DMS153 treated with DMSO at 0.1 percent for 48 hours (cell line): ENCODE results near the gene ERBB4.
"Not testable (repeated sequence)": the region's sequence is repeated elsewhere in the genome, so short reads cannot be mapped to it uniquely, and the experiment has no call there.

Source experiments
- DNase-seq: peaks from one replicate; lab custom pipeline; 2025; ENCODE audit not compliant: unreplicated experiment; lab: John Stamatoyannopoulos, UW

The ERBB4 gene

GRCh38 chr2:211755187-211755586 is 783.4 kb downstream of the ERBB4 start:
- no peak for DNase-seq

GRCh38 chr2:211751848-211752247 is 786.8 kb downstream of the ERBB4 start:
- no peak for DNase-seq

DNA sequence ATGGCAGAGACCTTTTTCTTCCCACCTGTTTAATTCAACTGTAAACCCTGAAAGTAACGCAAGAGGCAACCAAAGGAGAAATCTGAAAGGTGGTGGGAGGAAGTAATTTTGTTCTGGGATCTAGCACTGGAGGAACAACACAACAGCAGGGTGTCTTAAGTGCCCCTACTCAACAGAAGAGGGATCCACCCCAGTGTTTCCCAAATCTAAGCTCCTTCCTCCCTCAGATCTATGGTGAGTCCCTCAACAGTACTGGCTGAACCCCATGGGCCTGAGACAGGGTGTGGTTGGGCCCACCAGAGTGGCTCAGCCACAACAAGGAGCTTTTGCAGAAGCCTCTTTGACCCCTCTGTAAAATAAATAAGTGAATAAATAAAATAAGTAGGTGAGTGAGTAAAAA is 790.3 kb downstream of the ERBB4 start:
- DNase-seq, result no peak

- peak; percentile 49 for DNase-seq
These were observed 793.1 kb downstream of the ERBB4 start for GRCh38 chr2:211745295-211746097.

DNA sequence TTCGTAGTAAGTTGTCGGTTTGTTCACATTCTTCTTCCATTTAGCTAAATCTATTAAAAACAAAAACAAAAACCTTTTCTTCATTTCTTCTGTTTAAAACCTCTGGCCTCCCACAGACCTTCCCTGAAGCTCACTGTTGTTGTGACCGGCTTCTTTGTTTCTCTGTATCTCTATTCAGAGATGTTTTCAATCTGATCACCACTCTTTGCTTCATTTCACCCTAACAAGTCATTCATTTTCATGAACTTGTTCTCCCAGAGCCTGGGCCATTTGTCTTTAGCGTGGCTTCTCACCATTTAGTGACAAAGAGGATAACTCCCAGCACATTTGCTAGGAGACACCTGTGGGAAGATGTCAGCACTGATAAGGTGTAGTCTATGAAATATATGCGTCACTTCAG is 794.2 kb downstream of the ERBB4 start:
- no peak for DNase-seq

DNA sequence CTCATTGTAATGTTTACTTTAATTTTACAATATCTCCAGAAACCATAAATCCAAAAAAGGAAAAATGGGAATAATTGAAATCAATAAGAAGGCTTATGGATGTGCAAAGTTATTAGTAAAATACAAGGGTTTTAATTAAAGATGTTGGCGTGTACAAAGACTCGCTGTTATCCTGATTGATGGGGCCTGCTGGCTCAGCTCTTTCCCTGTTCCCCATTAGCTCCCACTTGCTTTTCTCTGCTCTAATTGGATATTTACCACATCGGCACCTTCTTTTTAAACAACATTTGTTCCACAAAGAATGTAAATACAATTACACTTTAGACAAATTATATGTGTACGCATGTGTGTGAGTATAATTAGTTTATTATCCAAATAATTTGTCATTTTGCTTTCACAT is 796.6 kb downstream of the ERBB4 start:
- no peak for DNase-seq

- DNase-seq, result no peak
These were observed 801.3 kb downstream of the ERBB4 start for GRCh38 chr2:211737282-211737681.

GRCh38 chr2:211730215-211730614 is 808.4 kb downstream of the ERBB4 start:
- DNase-seq, result no peak

DNA sequence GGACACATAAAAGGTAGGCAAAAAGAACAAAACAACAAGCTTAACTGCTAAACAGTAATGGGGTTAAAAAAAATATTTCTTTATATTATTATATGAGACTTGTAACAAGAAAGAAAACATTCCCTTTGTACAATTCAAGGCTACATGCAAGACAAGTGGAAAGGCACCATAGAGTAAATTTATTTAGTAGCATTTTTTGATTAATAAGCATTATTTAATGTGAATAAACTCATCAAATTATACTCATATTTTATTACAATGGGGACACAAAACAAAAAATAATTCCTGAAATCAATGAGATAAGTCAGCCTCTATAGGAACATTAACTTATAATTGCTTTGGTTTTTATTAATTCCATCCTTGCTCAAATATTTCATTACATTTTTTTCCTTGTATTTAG is 809.2 kb downstream of the ERBB4 start:
- DNase-seq, result no peak

DNA sequence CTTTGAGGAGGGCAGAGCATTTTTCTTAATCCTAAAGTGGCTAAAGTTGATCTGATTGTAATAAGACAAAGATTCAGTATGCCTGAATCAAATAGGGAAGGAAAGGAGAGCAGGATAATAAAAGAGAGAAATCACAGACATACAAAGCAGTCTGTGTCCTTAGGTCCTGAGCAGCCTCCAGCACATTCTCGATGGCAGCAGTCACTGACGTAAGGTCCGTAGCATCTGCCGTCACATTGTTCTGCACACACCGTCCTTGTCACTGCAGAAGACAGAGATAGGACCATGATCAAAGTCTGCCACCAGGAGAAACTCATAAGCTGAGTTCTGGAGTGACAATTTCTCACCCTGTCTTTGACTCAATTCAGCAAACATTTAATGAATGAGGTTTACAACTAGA is 813.7 kb downstream of the ERBB4 start:
- no peak for DNase-seq

- no peak for DNase-seq
These were observed 815.2 kb downstream of the ERBB4 start for GRCh38 chr2:211723398-211723797.

GRCh38 chr2:211722928-211723327 is 815.7 kb downstream of the ERBB4 start:
- DNase-seq, result no peak

DNA sequence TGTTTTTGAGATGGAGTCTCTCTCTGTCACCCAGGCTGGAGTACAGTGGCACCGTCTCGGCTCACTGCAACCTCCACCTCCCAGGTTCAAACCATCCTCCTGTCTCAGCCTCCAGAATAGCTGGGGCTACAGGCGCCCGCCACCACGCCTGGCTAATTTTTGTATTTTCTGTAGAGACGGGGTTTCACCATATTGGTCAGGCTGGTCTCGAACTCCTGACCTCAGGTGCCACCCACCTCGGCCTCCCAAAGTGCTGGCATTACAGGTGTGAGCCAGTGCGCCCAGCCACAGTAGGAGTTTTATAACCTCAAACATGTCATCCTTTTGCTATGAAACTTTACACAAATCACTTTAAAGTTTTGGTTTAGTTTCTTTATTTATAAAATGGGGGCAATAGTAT is 816.7 kb downstream of the ERBB4 start:
- not testable (repeated sequence) for DNase-seq

DNA sequence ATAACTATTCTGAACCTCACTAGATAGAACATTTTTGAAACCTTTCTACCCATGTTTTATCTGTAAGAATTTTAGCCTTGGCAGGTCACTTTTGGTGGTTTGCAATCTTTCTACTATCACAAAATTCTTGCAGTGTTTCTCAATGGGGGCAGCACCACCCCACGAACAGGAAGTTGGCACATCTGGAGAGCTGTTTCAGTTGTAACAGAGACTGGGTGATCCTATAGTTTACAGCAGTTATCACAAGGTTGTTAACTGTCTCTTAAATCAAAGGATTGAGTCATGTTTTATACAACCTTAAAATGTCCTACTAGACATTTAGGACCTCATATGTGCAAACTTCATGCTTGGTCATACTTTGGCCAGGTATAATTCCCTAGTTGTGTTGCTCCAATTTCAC is 829.2 kb downstream of the ERBB4 start:
- DNase-seq, result no peak

- no peak for DNase-seq
These were observed 845.9 kb downstream of the ERBB4 start for GRCh38 chr2:211692689-211693088.

- DNase-seq, result no peak
These were observed 847.9 kb downstream of the ERBB4 start for GRCh38 chr2:211690736-211691135.

- DNase-seq, result no peak
These were observed 850.4 kb downstream of the ERBB4 start for GRCh38 chr2:211688196-211688595.

- DNase-seq, result no peak
These were observed 863.9 kb downstream of the ERBB4 start for GRCh38 chr2:211674715-211675114.

DNA sequence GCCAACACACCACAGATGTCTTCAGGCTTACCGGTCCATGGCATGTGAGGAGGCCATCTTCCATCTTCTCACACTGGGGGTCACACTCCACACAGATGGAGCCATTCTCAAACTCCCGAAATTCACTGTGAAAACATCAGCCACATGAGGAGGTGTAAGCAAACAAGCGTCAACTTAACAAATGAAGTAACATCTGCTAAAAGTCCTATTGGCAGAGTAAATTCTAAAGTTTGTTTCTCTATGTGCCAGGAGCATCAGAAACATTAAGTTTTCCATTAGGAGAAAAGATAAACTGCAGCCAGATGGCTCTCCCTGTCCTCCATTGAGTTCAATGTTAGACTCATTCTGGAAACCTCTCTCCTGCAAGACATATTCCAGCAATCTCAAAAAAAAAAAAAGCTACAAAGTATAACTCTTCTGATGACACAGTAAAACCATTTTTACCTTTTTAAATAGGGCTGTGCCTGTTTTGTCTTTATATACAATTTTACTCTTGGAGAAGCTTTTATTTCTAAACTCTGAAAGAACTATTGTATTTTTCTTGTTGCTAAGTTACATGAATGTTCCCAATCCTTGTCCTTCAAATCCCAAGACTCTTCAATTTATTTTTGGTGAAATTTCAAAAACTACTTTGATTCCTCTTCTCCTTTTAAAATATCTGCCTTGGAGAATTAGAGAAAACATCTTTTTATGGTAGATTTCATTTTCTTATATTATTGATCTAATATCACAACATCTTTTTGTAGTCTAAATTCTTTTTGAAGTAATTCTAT is 865.3 kb downstream of the ERBB4 start:
- no peak for DNase-seq

DNA sequence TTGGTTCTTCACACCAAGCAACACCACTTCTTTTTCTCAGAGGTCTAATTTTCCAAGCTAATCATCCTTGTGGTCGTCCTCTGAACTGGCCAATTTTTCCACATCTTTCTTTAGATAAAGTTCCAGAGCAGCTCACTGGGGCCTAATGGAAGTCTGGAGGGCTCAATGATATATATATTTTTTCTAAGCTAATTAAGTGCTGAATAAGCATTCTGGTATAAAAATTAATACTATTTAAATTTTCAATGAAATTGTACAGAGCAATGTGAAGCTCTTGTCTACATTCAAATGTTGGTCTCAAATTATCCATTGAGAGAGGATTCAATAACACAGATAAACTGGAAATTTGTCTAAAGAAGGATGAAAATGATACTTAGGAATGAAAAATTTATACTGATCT is 866.6 kb downstream of the ERBB4 start:
- no peak for DNase-seq

GRCh38 chr2:211665299-211665698 is 873.3 kb downstream of the ERBB4 start:
- no peak for DNase-seq

DNA sequence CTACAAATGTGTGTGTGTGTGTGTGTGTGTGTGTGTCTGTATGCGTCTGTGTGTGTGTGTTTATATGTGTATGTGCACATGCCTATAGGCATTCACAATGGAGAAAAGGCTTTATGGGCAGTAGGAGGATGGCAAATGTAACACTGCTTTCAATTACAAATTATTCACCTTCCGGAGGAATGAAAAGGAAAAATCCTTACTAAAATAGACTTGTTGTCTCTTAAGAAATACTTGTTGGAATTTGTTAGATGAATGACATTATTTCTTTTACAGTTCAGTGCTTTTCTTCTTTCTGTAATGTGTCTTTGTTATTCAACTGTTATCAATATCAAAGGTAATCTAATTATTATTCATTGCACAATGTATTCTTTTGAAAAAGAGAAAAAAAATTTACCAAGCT is 874.3 kb downstream of the ERBB4 start:
- DNase-seq, result no peak
